Upper lobe of right lung (tissue), 1 donor: ENCODE results near the gene C4A. TPM values are rescaled to one million over a fixed set of nuclear protein-coding genes. Genes with fewer than 3 reads are reported as not detected.

Experiments used
- ATAC-seq: fragments of 200-7000 bp; cut with Tn5 transposase; one replicate; pipeline ENCODE4 v1.9.1; 2020; ENCODE audit warnings: mild to moderate bottlenecking, moderate library complexity
- DNase-seq: peaks from one replicate; pipeline ENCODE4 v3.0.0-alpha.2; 2020
- H3K27ac ChIP-seq: fragments of 200-600 bp; one replicate; pipeline ENCODE4 v1.8.0; 2022
- H3K27me3 ChIP-seq: fragments of 200-600 bp; one replicate; pipeline ENCODE4 v1.8.0; 2022; ENCODE audit warnings: mild to moderate bottlenecking
- H3K36me3 ChIP-seq: fragments of 200-600 bp; one replicate; pipeline ENCODE4 v1.8.0; 2022
- H3K4me1 ChIP-seq: fragments of 200-600 bp; one replicate; pipeline ENCODE4 v1.8.0; 2022
- H3K4me3 ChIP-seq: fragments of 200-600 bp; one replicate; pipeline ENCODE4 v1.8.0; 2022; ENCODE audit warnings: mild to moderate bottlenecking
- H3K9me3 ChIP-seq: fragments of 200-600 bp; one replicate; pipeline ENCODE4 v1.8.0; 2022
- CTCF ChIP-seq: fragments of 200-600 bp; IDR thresholded peaks from one replicate; pipeline ENCODE4 v1.8.0; 2022; ENCODE audit warnings: antibody characterized with exemption
- intact Hi-C: fragments of 100-400 bp; cut with DNase I; formaldehyde crosslinking; loops from one replicate; pipeline ENCODE4 v1.11.0; 2022
- total RNA-seq: library from RNA; stranded (reverse); fragmentation: NEBNext Ultra II Directional; extraction: Animal tissue kit (Norgen Biotek cat#: 25700); gene quantifications from one replicate; pipeline ENCODE4 v1.2.1, GENCODE V29; 2021
- donor health status: DM: no; HTN: yes; CAD: no; lungs with severe emphysema.

C4A gene
- total RNA-seq, 1 donor from 2014 or later = 200 TPM

- no peak for TF ChIP-seq CTCF
- peaks cover 65% of the 10 kb centered on the region for H3K36me3 ChIP-seq
- H3K4me3 ChIP-seq = no peak overlapping the region
- DNase-seq (no peak), ATAC-seq (no peak)
- peaks cover 17% of the 10 kb centered on the region for H3K4me1 ChIP-seq
- H3K27ac ChIP-seq = no peak overlapping the region
- intact Hi-C loops = no loop called here
- H3K27me3 ChIP-seq = no peaks in the 10 kb centered on the region
- H3K9me3 ChIP-seq = no peaks in the 10 kb centered on the region
Observed at GRCh38 chr6:31968326-31968725, 13.5 kb upstream of the C4A start.

GRCh38 chr6:31968791-31969711 is 12.8 kb upstream of the C4A start:
- ATAC-seq (no peak), DNase-seq (no peak)
- Histone ChIP-seq H3K27me3 (no peaks in the 10 kb centered on the region), H3K4me1 (peaks cover 20% of the 10 kb centered on the region), H3K36me3 (peaks cover 58% of the 10 kb centered on the region), H3K27ac (no peak overlapping the region), H3K9me3 (no peaks in the 10 kb centered on the region), H3K4me3 (no peak overlapping the region)
- intact Hi-C loops = no loop called here
- no peak for TF ChIP-seq CTCF

- Histone ChIP-seq H3K4me1 (peaks cover 20% of the 10 kb centered on the region), H3K9me3 (no peaks in the 10 kb centered on the region), H3K36me3 (peaks cover 50% of the 10 kb centered on the region), H3K27me3 (no peaks in the 10 kb centered on the region), H3K27ac (no peak overlapping the region), H3K4me3 (no peak overlapping the region)
- ATAC-seq (no peak), DNase-seq (no peak)
- intact Hi-C loops = no loop called here
- no peak for TF ChIP-seq CTCF
Observed at GRCh38 chr6:31969712-31970603, 11.9 kb upstream of the C4A start.

GRCh38 chr6:31970604-31971271 is 11.1 kb upstream of the C4A start:
- Histone ChIP-seq H3K9me3 (no peaks in the 10 kb centered on the region), H3K36me3 (peaks cover 43% of the 10 kb centered on the region), H3K27me3 (no peaks in the 10 kb centered on the region), H3K27ac (peak overlapping the region; percentile 99), H3K4me3 (peak overlapping the region; percentile 84), H3K4me1 (peaks cover 20% of the 10 kb centered on the region)
- DNase-seq (no peak), ATAC-seq (no peak)
- no peak for TF ChIP-seq CTCF
- intact Hi-C loops = no loop called here

GRCh38 chr6:31971279-31971992 is 10.4 kb upstream of the C4A start:
- Histone ChIP-seq H3K4me1 (peaks cover 20% of the 10 kb centered on the region), H3K27ac (peak overlapping the region; percentile 99), H3K36me3 (peaks cover 36% of the 10 kb centered on the region), H3K27me3 (no peaks in the 10 kb centered on the region), H3K4me3 (peak overlapping the region; percentile 84), H3K9me3 (no peaks in the 10 kb centered on the region)
- no peak for TF ChIP-seq CTCF
- DNase-seq = no peak
- intact Hi-C loops = no loop called here
- ATAC-seq = no peak
